HCT116 (cell line): ENCODE measurements around the gene MAP4K4.

Experiments
- CEBPB ChIP-seq: IDR thresholded peaks from 2 replicates; pipeline ENCODE4 v1.6.1; 2012; ENCODE audit warnings: low read depth
- EZH2 ChIP-seq: fragments of 200-600 bp; sonication (generic); IDR thresholded peaks from 2 replicates; pipeline ENCODE4 v1.6.1; 2017; ENCODE audit warnings: antibody characterized with exemption, mixed run types
- FOSL1 ChIP-seq: IDR thresholded peaks from 2 replicates; pipeline ENCODE4 v1.6.1; 2012; ENCODE audit warnings: low read depth
- POLR2A ChIP-seq: IDR thresholded peaks from 2 replicates; pipeline ENCODE4 v1.7.0; 2011; ENCODE audit warnings: borderline replicate concordance; ENCODE audit not compliant: insufficient read depth, insufficient read length; ENCODE audit errors: extremely low read depth
- SIN3A ChIP-seq: IDR thresholded peaks from 2 replicates; pipeline ENCODE4 v1.6.1; 2012; ENCODE audit warnings: low read depth
- ZNF274 ChIP-seq: fragments of 200-500 bp; sonication (Bioruptor generic); IDR thresholded peaks from 2 replicates; pipeline ENCODE4 v1.6.1; 2014; ENCODE audit warnings: mild to moderate bottlenecking, low read depth, low read length, inconsistent platforms
- TF ChIP-seq, protein P1 (sequence below), 3 experiments: fragments of 200-600 bp in 1 of 3; sonication (generic) in 1 of 3; IDR thresholded peaks in 2 of 3; conservative IDR thresholded peaks in 1 of 3; 2 replicates each; pipeline ENCODE4 v1.5.1; 2012 to 2017; ENCODE audit warnings: low read depth in 2 of 3, low read length in 2 of 3, antibody characterized with exemption in 1 of 3, borderline replicate concordance in 1 of 3, control low read depth in 1 of 3, mild to moderate bottlenecking in 1 of 3, mixed read lengths in 1 of 3, mixed run types in 1 of 3, moderate library complexity in 1 of 3; ENCODE audit not compliant: insufficient read depth in 1 of 3
- TF ChIP-seq, protein P2 (sequence below): IDR thresholded peaks from 2 replicates; pipeline ENCODE4 v1.6.1; 2012
- TF ChIP-seq, protein P3 (sequence below): IDR thresholded peaks from 2 replicates; pipeline ENCODE4 v1.6.1; 2012
- TF ChIP-seq, protein P4 (sequence below): IDR thresholded peaks from 2 replicates; pipeline ENCODE4 v1.6.1; 2011; ENCODE audit warnings: mild to moderate bottlenecking, low read length, moderate library complexity; ENCODE audit not compliant: insufficient replicate concordance; ENCODE audit errors: extremely low read depth
- TF ChIP-seq, protein P5 (sequence below): IDR thresholded peaks from 2 replicates; pipeline ENCODE4 v1.6.1; 2012; ENCODE audit warnings: low read depth

DNA sequence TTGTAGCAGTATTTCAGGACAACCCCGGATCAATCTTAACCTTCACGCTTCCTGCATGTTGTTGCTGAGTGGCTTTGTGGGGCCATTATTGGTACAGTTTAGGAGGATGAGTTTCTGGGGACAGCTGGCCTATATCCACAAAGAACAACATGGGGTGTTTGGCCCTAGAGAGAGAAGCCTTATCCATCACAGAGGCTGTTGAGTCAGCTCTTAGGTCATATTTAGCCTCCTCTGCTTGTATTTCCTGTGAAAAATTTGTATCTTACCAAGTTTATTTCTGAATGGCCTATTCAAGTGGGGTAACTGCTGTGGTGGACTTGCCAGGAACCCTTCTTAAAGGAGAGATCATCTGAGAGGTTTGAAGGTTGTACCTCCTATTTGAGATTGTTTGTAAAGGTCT, 77.6 kb downstream of the MAP4K4 start:
- no peak for TF ChIP-seq POLR2A
- TF ChIP-seq, protein P1, sequence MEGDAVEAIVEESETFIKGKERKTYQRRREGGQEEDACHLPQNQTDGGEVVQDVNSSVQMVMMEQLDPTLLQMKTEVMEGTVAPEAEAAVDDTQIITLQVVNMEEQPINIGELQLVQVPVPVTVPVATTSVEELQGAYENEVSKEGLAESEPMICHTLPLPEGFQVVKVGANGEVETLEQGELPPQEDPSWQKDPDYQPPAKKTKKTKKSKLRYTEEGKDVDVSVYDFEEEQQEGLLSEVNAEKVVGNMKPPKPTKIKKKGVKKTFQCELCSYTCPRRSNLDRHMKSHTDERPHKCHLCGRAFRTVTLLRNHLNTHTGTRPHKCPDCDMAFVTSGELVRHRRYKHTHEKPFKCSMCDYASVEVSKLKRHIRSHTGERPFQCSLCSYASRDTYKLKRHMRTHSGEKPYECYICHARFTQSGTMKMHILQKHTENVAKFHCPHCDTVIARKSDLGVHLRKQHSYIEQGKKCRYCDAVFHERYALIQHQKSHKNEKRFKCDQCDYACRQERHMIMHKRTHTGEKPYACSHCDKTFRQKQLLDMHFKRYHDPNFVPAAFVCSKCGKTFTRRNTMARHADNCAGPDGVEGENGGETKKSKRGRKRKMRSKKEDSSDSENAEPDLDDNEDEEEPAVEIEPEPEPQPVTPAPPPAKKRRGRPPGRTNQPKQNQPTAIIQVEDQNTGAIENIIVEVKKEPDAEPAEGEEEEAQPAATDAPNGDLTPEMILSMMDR (IDR thresholded peaks at IDR 0.05 in 2 of 3, conservative IDR thresholded peaks at IDR 0.05 in 1 of 3; ENCODE audit: borderline replicate concordance in 1 of 3, insufficient read depth in 1 of 3, low read depth in 2 of 3, low read length in 2 of 3): no peak
- TF ChIP-seq, protein P2, sequence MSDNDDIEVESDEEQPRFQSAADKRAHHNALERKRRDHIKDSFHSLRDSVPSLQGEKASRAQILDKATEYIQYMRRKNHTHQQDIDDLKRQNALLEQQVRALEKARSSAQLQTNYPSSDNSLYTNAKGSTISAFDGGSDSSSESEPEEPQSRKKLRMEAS: no peak
- TF ChIP-seq, protein P3, sequence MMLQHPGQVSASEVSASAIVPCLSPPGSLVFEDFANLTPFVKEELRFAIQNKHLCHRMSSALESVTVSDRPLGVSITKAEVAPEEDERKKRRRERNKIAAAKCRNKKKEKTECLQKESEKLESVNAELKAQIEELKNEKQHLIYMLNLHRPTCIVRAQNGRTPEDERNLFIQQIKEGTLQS: no peak
- no peak for TF ChIP-seq ZNF274
- TF ChIP-seq, protein P4, sequence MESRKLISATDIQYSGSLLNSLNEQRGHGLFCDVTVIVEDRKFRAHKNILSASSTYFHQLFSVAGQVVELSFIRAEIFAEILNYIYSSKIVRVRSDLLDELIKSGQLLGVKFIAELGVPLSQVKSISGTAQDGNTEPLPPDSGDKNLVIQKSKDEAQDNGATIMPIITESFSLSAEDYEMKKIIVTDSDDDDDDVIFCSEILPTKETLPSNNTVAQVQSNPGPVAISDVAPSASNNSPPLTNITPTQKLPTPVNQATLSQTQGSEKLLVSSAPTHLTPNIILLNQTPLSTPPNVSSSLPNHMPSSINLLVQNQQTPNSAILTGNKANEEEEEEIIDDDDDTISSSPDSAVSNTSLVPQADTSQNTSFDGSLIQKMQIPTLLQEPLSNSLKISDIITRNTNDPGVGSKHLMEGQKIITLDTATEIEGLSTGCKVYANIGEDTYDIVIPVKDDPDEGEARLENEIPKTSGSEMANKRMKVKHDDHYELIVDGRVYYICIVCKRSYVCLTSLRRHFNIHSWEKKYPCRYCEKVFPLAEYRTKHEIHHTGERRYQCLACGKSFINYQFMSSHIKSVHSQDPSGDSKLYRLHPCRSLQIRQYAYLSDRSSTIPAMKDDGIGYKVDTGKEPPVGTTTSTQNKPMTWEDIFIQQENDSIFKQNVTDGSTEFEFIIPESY: no peak
- TF ChIP-seq FOSL1: no peak
- no peak for TF ChIP-seq EZH2
- TF ChIP-seq CEBPB: no peak
- TF ChIP-seq SIN3A: no peak
- TF ChIP-seq, protein P5, sequence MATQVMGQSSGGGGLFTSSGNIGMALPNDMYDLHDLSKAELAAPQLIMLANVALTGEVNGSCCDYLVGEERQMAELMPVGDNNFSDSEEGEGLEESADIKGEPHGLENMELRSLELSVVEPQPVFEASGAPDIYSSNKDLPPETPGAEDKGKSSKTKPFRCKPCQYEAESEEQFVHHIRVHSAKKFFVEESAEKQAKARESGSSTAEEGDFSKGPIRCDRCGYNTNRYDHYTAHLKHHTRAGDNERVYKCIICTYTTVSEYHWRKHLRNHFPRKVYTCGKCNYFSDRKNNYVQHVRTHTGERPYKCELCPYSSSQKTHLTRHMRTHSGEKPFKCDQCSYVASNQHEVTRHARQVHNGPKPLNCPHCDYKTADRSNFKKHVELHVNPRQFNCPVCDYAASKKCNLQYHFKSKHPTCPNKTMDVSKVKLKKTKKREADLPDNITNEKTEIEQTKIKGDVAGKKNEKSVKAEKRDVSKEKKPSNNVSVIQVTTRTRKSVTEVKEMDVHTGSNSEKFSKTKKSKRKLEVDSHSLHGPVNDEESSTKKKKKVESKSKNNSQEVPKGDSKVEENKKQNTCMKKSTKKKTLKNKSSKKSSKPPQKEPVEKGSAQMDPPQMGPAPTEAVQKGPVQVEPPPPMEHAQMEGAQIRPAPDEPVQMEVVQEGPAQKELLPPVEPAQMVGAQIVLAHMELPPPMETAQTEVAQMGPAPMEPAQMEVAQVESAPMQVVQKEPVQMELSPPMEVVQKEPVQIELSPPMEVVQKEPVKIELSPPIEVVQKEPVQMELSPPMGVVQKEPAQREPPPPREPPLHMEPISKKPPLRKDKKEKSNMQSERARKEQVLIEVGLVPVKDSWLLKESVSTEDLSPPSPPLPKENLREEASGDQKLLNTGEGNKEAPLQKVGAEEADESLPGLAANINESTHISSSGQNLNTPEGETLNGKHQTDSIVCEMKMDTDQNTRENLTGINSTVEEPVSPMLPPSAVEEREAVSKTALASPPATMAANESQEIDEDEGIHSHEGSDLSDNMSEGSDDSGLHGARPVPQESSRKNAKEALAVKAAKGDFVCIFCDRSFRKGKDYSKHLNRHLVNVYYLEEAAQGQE: no peak
